Measurements from ENCODE around the gene RMP24.

RMP24 gene

GRCh38 chr18:35979112-35979511, 6.6 kb downstream of the RMP24 start:
- Histone ChIP-seq H3F3A (ENCODE audit: insufficient read depth, low read length) (peaks cover under 1% of the 10 kb centered on the region; the same call in 1 of the 2 replicates), H3K9me2 (ENCODE audit: low read depth, low read length) (no peaks in the 10 kb centered on the region), H3K4me3 (ENCODE audit: low read depth, low read length, poor library complexity, severe bottlenecking) (no peak overlapping the region), H3K27ac (ENCODE audit: low read depth, low read length, poor library complexity, severe bottlenecking) (no peak overlapping the region), H3K4me2 (ENCODE audit: low read length) (no peak overlapping the region), H3K9me3 (ENCODE audit: low read length) (no peaks in the 10 kb centered on the region), H3K27me3 (ENCODE audit: insufficient read depth, low read length) (no peaks in the 10 kb centered on the region), H3K36me3 (ENCODE audit: insufficient read depth, low read length) (peaks cover 85% of the 10 kb centered on the region), H4K20me1 (ENCODE audit: insufficient read depth, low read length) (no peaks in the 10 kb centered on the region), H3K9ac (ENCODE audit: low read length) (no peak overlapping the region), H3K4me1 (ENCODE audit: insufficient read depth, low read length, severe bottlenecking) (peaks cover 4% of the 10 kb centered on the region), H2AFZ (ENCODE audit: low read length) (no peak overlapping the region), H3K79me2 (ENCODE audit: insufficient read depth, low read length) (no peaks in the 10 kb centered on the region)
- no peak for TF ChIP-seq CTCF (IDR thresholded peaks at IDR 0.05; ENCODE audit: low read length)
- no peak for TF ChIP-seq EZH2 (IDR thresholded peaks at IDR 0.05; ENCODE audit: borderline replicate concordance, low read length)

GRCh38 chr18:35982409-35983114, 10.1 kb downstream of the RMP24 start:
- Histone ChIP-seq H3K36me3 (ENCODE audit: insufficient read depth, low read length) (peaks cover 55% of the 10 kb centered on the region), H3K4me2 (ENCODE audit: low read length) (no peak overlapping the region), H3F3A (ENCODE audit: insufficient read depth, low read length) (peaks cover 5% of the 10 kb centered on the region; the same call in 1 of the 2 replicates), H3K27ac (ENCODE audit: low read depth, low read length, poor library complexity, severe bottlenecking) (no peak overlapping the region), H3K27me3 (ENCODE audit: insufficient read depth, low read length) (no peaks in the 10 kb centered on the region), H3K4me1 (ENCODE audit: insufficient read depth, low read length, severe bottlenecking) (no peaks in the 10 kb centered on the region), H2AFZ (ENCODE audit: low read length) (no peak overlapping the region), H3K4me3 (ENCODE audit: low read depth, low read length, poor library complexity, severe bottlenecking) (no peak overlapping the region), H3K9me2 (ENCODE audit: low read depth, low read length) (no peaks in the 10 kb centered on the region), H3K9ac (ENCODE audit: low read length) (no peak overlapping the region), H3K9me3 (ENCODE audit: low read length) (no peaks in the 10 kb centered on the region), H4K20me1 (ENCODE audit: insufficient read depth, low read length) (no peaks in the 10 kb centered on the region), H3K79me2 (ENCODE audit: insufficient read depth, low read length) (no peaks in the 10 kb centered on the region)
- TF ChIP-seq EZH2 (IDR thresholded peaks at IDR 0.05; ENCODE audit: borderline replicate concordance, low read length) (no peak), CTCF (IDR thresholded peaks at IDR 0.05; ENCODE audit: low read length) (no peak)

- TF ChIP-seq EZH2 (IDR thresholded peaks at IDR 0.05; ENCODE audit: borderline replicate concordance, low read length), result no peak
- no peak for TF ChIP-seq CTCF (IDR thresholded peaks at IDR 0.05; ENCODE audit: low read length)
- no peaks in the 10 kb centered on the region for H3K9me3 ChIP-seq (ENCODE audit: low read length)
- no peak overlapping the region for H2AFZ ChIP-seq (ENCODE audit: low read length)
- H3K27ac ChIP-seq (ENCODE audit: low read depth, low read length, poor library complexity, severe bottlenecking), result no peak overlapping the region
- no peaks in the 10 kb centered on the region for H3K9me2 ChIP-seq (ENCODE audit: low read depth, low read length)
- H3K27me3 ChIP-seq (ENCODE audit: insufficient read depth, low read length), result no peaks in the 10 kb centered on the region
- H3K36me3 ChIP-seq (ENCODE audit: insufficient read depth, low read length), result peaks cover 49% of the 10 kb centered on the region
- H3K4me1 ChIP-seq (ENCODE audit: insufficient read depth, low read length, severe bottlenecking), result no peaks in the 10 kb centered on the region
- H3K9ac ChIP-seq (ENCODE audit: low read length), result no peak overlapping the region
- H3K4me3 ChIP-seq (ENCODE audit: low read depth, low read length, poor library complexity, severe bottlenecking), result no peak overlapping the region
- H3K79me2 ChIP-seq (ENCODE audit: insufficient read depth, low read length), result no peaks in the 10 kb centered on the region
- H3K4me2 ChIP-seq (ENCODE audit: low read length), result no peak overlapping the region
- H3F3A ChIP-seq (ENCODE audit: insufficient read depth, low read length), result peaks cover 5% of the 10 kb centered on the region; the same call in 1 of the 2 replicates
- no peaks in the 10 kb centered on the region for H4K20me1 ChIP-seq (ENCODE audit: insufficient read depth, low read length)
Observed at GRCh38 chr18:35983147-35983546, 10.7 kb downstream of the RMP24 start.
